HG03159 (cell line): Measurements from ENCODE around the gene ZCCHC2.

Experiments
- ATAC-seq: cut with Tn5 transposase; IDR thresholded peaks from one replicate; pipeline ENCODE4 v1.9.1; 2021; ENCODE audit warnings: mild to moderate bottlenecking, moderate library complexity; ENCODE audit not compliant: unreplicated experiment

ZCCHC2 gene

GRCh38 chr18:62522504-62523254, at the start of gene ZCCHC2:
ZCCHC2 (plus strand) TSS chr18:62523025; CDS start chr18:62523425, 400 bp downstream.
- ATAC-seq = peak; percentile 68

- ATAC-seq = no peak
Measured at GRCh38 chr18:62479574-62479973, 43.3 kb upstream of the ZCCHC2 start.

GRCh38 chr18:62480927-62481326, 41.9 kb upstream of the ZCCHC2 start:
- ATAC-seq = no peak

GRCh38 chr18:62484941-62485340, 37.9 kb upstream of the ZCCHC2 start:
- ATAC-seq = no peak

- no peak for ATAC-seq
Measured at GRCh38 chr18:62485684-62486083, 37.1 kb upstream of the ZCCHC2 start.

- ATAC-seq = no peak
Measured at GRCh38 chr18:62486290-62486964, 36.4 kb upstream of the ZCCHC2 start.

GRCh38 chr18:62487161-62487560, 35.7 kb upstream of the ZCCHC2 start:
- no peak for ATAC-seq

GRCh38 chr18:62490967-62491695, 31.7 kb upstream of the ZCCHC2 start:
- ATAC-seq = no peak

- no peak for ATAC-seq
Measured at GRCh38 chr18:62493033-62493862, 29.6 kb upstream of the ZCCHC2 start.

GRCh38 chr18:62494764-62495163, 28.1 kb upstream of the ZCCHC2 start:
- ATAC-seq = no peak

GRCh38 chr18:62496262-62496661, 26.6 kb upstream of the ZCCHC2 start:
- ATAC-seq = no peak

GRCh38 chr18:62497190-62497772, 25.5 kb upstream of the ZCCHC2 start:
- ATAC-seq = no peak

GRCh38 chr18:62498616-62499262, 24.1 kb upstream of the ZCCHC2 start:
- ATAC-seq = no peak

GRCh38 chr18:62499263-62499650, 23.6 kb upstream of the ZCCHC2 start:
- no peak for ATAC-seq

- ATAC-seq = no peak
Measured at GRCh38 chr18:62500174-62500573, 22.7 kb upstream of the ZCCHC2 start.

GRCh38 chr18:62500966-62501591, 21.7 kb upstream of the ZCCHC2 start:
- no peak for ATAC-seq

- peak; percentile 83 for ATAC-seq
Measured at GRCh38 chr18:62505669-62506494, 16.9 kb upstream of the ZCCHC2 start.

- ATAC-seq = peak; percentile 20
Measured at GRCh38 chr18:62506495-62507143, 16.2 kb upstream of the ZCCHC2 start.
